ENCODE results near the gene G6PC2.

GRCh38 chr2:168951871-168952270 is 50.8 kb downstream of the G6PC2 start:
- TF ChIP-seq REST (IDR thresholded peaks at IDR 0.05; ENCODE audit: insufficient read depth in 1 of 2, low read depth in 2 of 2, low read length in 2 of 2) (no peak), POLR2AphosphoS5 (IDR thresholded peaks at IDR 0.05; ENCODE audit: low read depth, low read length) (no peak), FOXP2 (optimal IDR thresholded peaks at IDR 0.05; ENCODE audit: borderline replicate concordance, extremely low read depth, extremely low read length, insufficient read depth) (no peak)
